Large intestine (tissue), 3 donors: ENCODE measurements around the gene TIMM22. TPM values are rescaled to one million over a fixed set of nuclear protein-coding genes. Genes with fewer than 3 reads are reported as not detected.
A peak's percentile ranks its signal among the peaks of the same experiment; 100 is the strongest.

ENCODE experiments used
- DNase-seq, 2 donors: peaks; one replicate each; pipeline versions ENCODE4 v3.0.0 to v3.0.0-alpha.2; 2013
- H3K27ac ChIP-seq: one replicate; pipeline ENCODE4 v1.5.1; 2013; ENCODE audit warnings: low read length
- H3K27me3 ChIP-seq: 2 replicates; pipeline ENCODE4 v1.6.1; 2013; ENCODE audit warnings: low read length; ENCODE audit not compliant: control insufficient read depth, insufficient read depth
- H3K36me3 ChIP-seq: 2 replicates; pipeline ENCODE4 v1.6.1; 2013; ENCODE audit warnings: low read length; ENCODE audit not compliant: control insufficient read depth, insufficient read depth
- H3K4me1 ChIP-seq: one replicate; pipeline ENCODE4 v1.6.1; 2013; ENCODE audit warnings: low read length; ENCODE audit not compliant: control insufficient read depth, insufficient read depth
- H3K4me3 ChIP-seq: one replicate; pipeline ENCODE4 v1.5.1; 2013; ENCODE audit warnings: low read length
- H3K9me3 ChIP-seq: one replicate; pipeline ENCODE4 v1.6.1; 2013; ENCODE audit warnings: mild to moderate bottlenecking, low read depth, low read length, moderate library complexity; ENCODE audit not compliant: control insufficient read depth
- WGBS: methylation state at CpG from one replicate; pipeline ENCODE4 v1.1.5; 2013; ENCODE audit warnings: low lambda C conversion rate; ENCODE audit not compliant: insufficient coverage; 5-methylcytosine and 5-hydroxymethylcytosine counted together
- polyA plus RNA-seq: library from polyadenylated mRNA; unstranded; fragments of 120-200 nt; gene quantifications from one replicate; pipeline ENCODE4 v1.2.1, GENCODE V29; 2013

Gene TIMM22
- polyA plus RNA-seq, 1 donor = 10.0 TPM

GRCh38 chr17:1030684-1031532 lies 34.0 kb downstream of the TIMM22 start:
- Histone ChIP-seq H3K36me3 (peaks cover 44% of the 10 kb centered on the region), H3K4me3 (peak overlapping the region; percentile 31)

DNA sequence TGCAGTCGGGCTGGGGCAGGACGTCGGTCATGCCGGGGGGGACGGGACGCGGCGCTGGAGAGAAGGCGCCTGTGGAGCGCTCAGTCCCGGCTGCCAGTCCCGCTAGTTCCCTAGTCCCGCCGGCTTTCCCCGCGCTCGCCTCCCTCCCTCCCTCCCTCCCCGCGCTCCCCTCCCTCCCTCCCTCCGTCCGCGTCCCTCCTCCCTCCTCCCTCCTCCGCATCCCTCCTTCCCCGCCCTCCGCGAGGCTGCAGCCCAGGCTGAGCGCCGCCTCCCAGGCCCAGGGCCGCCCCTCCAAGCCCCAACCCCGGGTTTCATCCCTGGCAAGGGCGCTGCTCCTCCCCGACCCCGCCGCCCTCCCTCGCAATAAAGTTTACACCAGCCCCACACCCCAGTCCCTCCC lies 34.8 kb downstream of the TIMM22 start:
- H3K4me3 ChIP-seq = peak overlapping the region; percentile 13
- H3K27ac ChIP-seq = no peak overlapping the region

More at GRCh38 chr17:1030684-1031532, 34.0 kb downstream of the TIMM22 start:
- H3K27ac ChIP-seq = peak overlapping the region; percentile 33
- no peak for DNase-seq
- no peaks in the 10 kb centered on the region for H3K9me3 ChIP-seq
- no peaks in the 10 kb centered on the region for H3K27me3 ChIP-seq
- H3K4me1 ChIP-seq = peaks cover 4% of the 10 kb centered on the region
- no CpG with 5 or more reads among the region's 45 CpGs for WGBS

DNA sequence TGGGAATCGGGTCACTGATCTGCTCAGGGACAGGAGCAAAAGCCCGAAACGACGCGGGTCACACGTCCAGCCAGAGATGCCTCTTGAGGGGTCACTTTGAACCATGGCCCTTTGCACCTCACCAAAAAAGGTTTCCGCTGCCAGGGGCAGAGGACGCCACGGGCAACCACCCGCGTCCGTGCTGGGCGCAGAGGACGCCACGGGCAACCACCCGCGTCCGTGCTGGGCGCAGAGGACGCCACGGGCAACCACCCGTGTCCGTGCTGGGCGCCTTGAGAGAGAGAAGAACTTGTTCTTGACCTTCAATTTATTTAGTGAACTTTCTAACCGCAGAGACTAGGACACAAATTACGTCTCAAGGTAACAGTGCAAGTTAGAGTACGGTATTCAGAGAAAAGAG lies 35.5 kb downstream of the TIMM22 start:
- Histone ChIP-seq H3K4me1 (peaks cover 4% of the 10 kb centered on the region), H3K36me3 (peaks cover 35% of the 10 kb centered on the region), H3K27ac (no peak overlapping the region), H3K4me3 (no peak overlapping the region), H3K27me3 (no peaks in the 10 kb centered on the region), H3K9me3 (no peaks in the 10 kb centered on the region)
- DNase-seq = no peak
- WGBS = 95% methylated on average over 4 of the region's 27 CpGs

More for the DNA sequence above, 34.8 kb downstream of the TIMM22 start:
- no peaks in the 10 kb centered on the region for H3K27me3 ChIP-seq
- H3K9me3 ChIP-seq = no peaks in the 10 kb centered on the region
- WGBS = no CpG with 5 or more reads among the region's 35 CpGs
- DNase-seq = peak in 1 of 2 donors; percentile 37
- peaks cover 37% of the 10 kb centered on the region for H3K36me3 ChIP-seq
- H3K4me1 ChIP-seq = peaks cover 4% of the 10 kb centered on the region

- Histone ChIP-seq H3K9me3 (peaks cover 2% of the 10 kb centered on the region), H3K4me1 (peaks cover 4% of the 10 kb centered on the region), H3K27ac (no peak overlapping the region), H3K27me3 (no peaks in the 10 kb centered on the region), H3K36me3 (peaks cover 37% of the 10 kb centered on the region), H3K4me3 (no peak overlapping the region)
- no peak for DNase-seq
- WGBS = no CpG with 5 or more reads among the region's 11 CpGs
Observed at GRCh38 chr17:1033503-1033902, 36.6 kb downstream of the TIMM22 start.

DNA sequence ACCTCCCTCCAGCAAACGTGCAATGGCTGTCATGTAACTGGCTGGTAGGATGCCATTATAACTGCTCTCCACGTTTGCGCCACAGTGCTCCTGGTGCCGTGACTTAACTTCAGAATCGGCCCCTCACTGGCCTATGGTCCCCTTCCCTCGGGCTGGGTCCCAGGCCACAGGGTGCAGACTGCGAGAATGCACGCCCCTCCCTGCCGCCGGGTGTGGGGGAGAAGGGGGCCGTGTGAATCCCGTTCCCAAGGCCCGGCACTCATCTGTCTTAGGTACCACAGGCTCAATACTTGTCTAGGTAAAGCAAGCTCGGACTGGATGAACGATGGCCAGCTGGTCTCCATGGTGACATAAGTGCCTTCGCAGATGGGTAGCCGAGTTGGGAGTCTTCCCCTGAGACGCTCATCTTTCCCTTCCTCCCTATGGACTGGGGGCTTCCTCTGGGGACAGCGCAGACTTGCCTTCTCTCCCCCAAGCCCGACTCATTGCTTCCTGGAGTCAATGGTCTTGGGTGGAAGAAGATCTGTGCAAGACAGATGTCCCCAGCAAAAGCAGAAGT lies 37.8 kb downstream of the TIMM22 start:
- no peak overlapping the region for H3K27ac ChIP-seq
- no peak overlapping the region for H3K4me3 ChIP-seq
- H3K4me1 ChIP-seq = peaks cover 4% of the 10 kb centered on the region
- peaks cover 3% of the 10 kb centered on the region for H3K9me3 ChIP-seq
- DNase-seq = no peak
- no CpG with 5 or more reads among the region's 20 CpGs for WGBS
- H3K36me3 ChIP-seq = peaks cover 47% of the 10 kb centered on the region
- H3K27me3 ChIP-seq = no peaks in the 10 kb centered on the region

GRCh38 chr17:1035546-1036170 lies 38.7 kb downstream of the TIMM22 start:
- H3K27ac ChIP-seq = no peak overlapping the region
- DNase-seq = no peak

GRCh38 chr17:1036171-1036844 lies 39.4 kb downstream of the TIMM22 start:
- Histone ChIP-seq H3K4me3 (no peak overlapping the region), H3K27me3 (no peaks in the 10 kb centered on the region), H3K9me3 (peaks cover 3% of the 10 kb centered on the region), H3K36me3 (peaks cover 50% of the 10 kb centered on the region), H3K27ac (no peak overlapping the region), H3K4me1 (peaks cover 4% of the 10 kb centered on the region)
- no peak for DNase-seq
- no CpG with 5 or more reads among the region's 24 CpGs for WGBS

More at GRCh38 chr17:1035546-1036170, 38.7 kb downstream of the TIMM22 start:
- WGBS = no CpG with 5 or more reads among the region's 17 CpGs
- Histone ChIP-seq H3K4me3 (no peak overlapping the region), H3K27me3 (no peaks in the 10 kb centered on the region), H3K4me1 (peaks cover 4% of the 10 kb centered on the region), H3K36me3 (peaks cover 49% of the 10 kb centered on the region), H3K9me3 (peaks cover 3% of the 10 kb centered on the region)

- H3K36me3 ChIP-seq = peaks cover 53% of the 10 kb centered on the region
- 100% methylated on average over 1 of the region's 2 CpGs for WGBS
- DNase-seq = no peak
- H3K4me1 ChIP-seq = peaks cover 4% of the 10 kb centered on the region
- no peak overlapping the region for H3K4me3 ChIP-seq
- no peaks in the 10 kb centered on the region for H3K27me3 ChIP-seq
- no peak overlapping the region for H3K27ac ChIP-seq
- peaks cover 3% of the 10 kb centered on the region for H3K9me3 ChIP-seq
Observed at GRCh38 chr17:1036845-1037237, 39.9 kb downstream of the TIMM22 start.

- H3K36me3 ChIP-seq = peaks cover 58% of the 10 kb centered on the region
- DNase-seq = no peak
- H3K4me3 ChIP-seq = no peak overlapping the region
- no CpG with 5 or more reads among the region's 19 CpGs for WGBS
- peaks cover 3% of the 10 kb centered on the region for H3K9me3 ChIP-seq
- H3K27ac ChIP-seq = no peak overlapping the region
- H3K27me3 ChIP-seq = no peaks in the 10 kb centered on the region
- no peaks in the 10 kb centered on the region for H3K4me1 ChIP-seq
Observed at GRCh38 chr17:1037238-1037879, 40.4 kb downstream of the TIMM22 start.
